ENCODE data around the gene NOS1. TPM values are rescaled to one million over a fixed set of nuclear protein-coding genes. Genes with fewer than 3 reads are reported as not detected.

Gene NOS1
- total and polyA plus RNA-seq, 2 of the 8 experiments (the other 6 are each of a cell fraction or from before 2014, with no cell fraction given): 1.5 to 2.0 TPM

DNA sequence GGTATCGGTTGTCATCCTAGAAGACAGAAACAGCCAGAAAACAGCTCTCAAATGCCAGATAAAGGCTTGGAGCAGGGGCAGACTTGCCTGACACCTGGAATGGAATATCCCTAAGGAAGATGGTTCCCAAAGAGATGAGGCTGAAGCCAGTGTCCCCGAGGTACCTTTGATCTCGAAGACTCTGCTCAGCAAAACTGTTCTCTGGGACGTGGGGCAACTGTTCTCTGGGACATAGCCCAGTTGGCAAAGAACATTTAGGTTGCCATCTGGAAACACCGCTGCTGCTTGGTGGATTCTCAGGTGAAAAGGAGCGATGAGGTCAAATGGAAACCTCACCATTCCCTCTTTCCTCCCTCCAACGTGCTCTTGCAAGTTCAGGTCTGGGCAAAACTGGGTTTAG is 143.3 kb downstream of the NOS1 start (continued):
- TF ChIP-seq HDAC6 (IDR thresholded peaks at IDR 0.05; ENCODE audit: low read depth, low read length) (no peak), KDM5A (IDR thresholded peaks at IDR 0.05; ENCODE audit: low read length) (no peak), CBX8 (IDR thresholded peaks at IDR 0.05; ENCODE audit: borderline replicate concordance, low read depth, low read length) (no peak), SUZ12 (IDR thresholded peaks at IDR 0.05; ENCODE audit: low read length) (no peak)

Data from H1 (cell line).